Fibroblast of lung (primary cell): ENCODE measurements around the gene POLR1B. TPM values are rescaled to one million over a fixed set of nuclear protein-coding genes. Genes with fewer than 3 reads are reported as not detected.

ENCODE experiments used
- DNase-seq, 2 donors: peaks; one replicate each; pipeline versions ENCODE4 v3.0.0 to v3.0.0-alpha.2; 2010; ENCODE audit warnings: low read depth in 2 of 2
- H2AFZ ChIP-seq: 2 replicates; pipeline ENCODE4 v1.5.1; 2012; ENCODE audit warnings: low read length, control low read depth, inconsistent platforms
- H3K27ac ChIP-seq: 2 replicates; pipeline ENCODE4 v1.5.1; 2011; ENCODE audit warnings: low read length, control low read depth; ENCODE audit not compliant: insufficient read depth
- H3K27me3 ChIP-seq: 2 replicates; pipeline ENCODE4 v1.5.1; 2011; ENCODE audit warnings: mild to moderate bottlenecking, low read length; ENCODE audit not compliant: control insufficient read depth, insufficient read depth
- H3K36me3 ChIP-seq: 2 replicates; pipeline ENCODE4 v1.5.1; 2011; ENCODE audit warnings: low read length; ENCODE audit not compliant: control insufficient read depth, insufficient read depth
- H3K4me1 ChIP-seq: 2 replicates; pipeline ENCODE4 v1.5.1; 2011; ENCODE audit warnings: low read length; ENCODE audit not compliant: control insufficient read depth, insufficient read depth; ENCODE audit errors: extremely low read depth
- H3K4me2 ChIP-seq: 2 replicates; pipeline ENCODE4 v1.5.1; 2011; ENCODE audit warnings: low read length, control low read depth; ENCODE audit not compliant: insufficient read depth; ENCODE audit errors: extremely low read depth
- H3K4me3 ChIP-seq, 4 experiments: fragments of 200-600 bp in 1 of 4; sonication (generic) in 1 of 4; replicated peaks in 1 of 4; 2 replicates each; pipeline ENCODE4 v1.5.1; 2011 to 2016; ENCODE audit warnings: low read length in 4 of 4, low read depth in 3 of 4, mild to moderate bottlenecking in 3 of 4, control low read depth in 2 of 4, inconsistent platforms in 1 of 4, mixed read lengths in 1 of 4; ENCODE audit not compliant: insufficient read depth in 1 of 4; ENCODE audit errors: control extremely low read depth in 1 of 4
- H3K79me2 ChIP-seq: 2 replicates; pipeline ENCODE4 v1.5.1; 2012; ENCODE audit warnings: mild to moderate bottlenecking, low read length, inconsistent platforms; ENCODE audit not compliant: control insufficient read depth, insufficient read depth
- H3K9ac ChIP-seq: 2 replicates; pipeline ENCODE4 v1.5.1; 2011; ENCODE audit warnings: mild to moderate bottlenecking, low read length, control low read depth; ENCODE audit not compliant: insufficient read depth
- H3K9me3 ChIP-seq: 2 replicates; pipeline ENCODE4 v1.5.1; 2012; ENCODE audit warnings: low read depth, low read length; ENCODE audit not compliant: control insufficient read depth, insufficient read depth
- H4K20me1 ChIP-seq: 2 replicates; pipeline ENCODE4 v1.5.1; 2011; ENCODE audit warnings: low read length; ENCODE audit not compliant: control insufficient read depth, insufficient read depth; ENCODE audit errors: extremely low read depth
- CTCF ChIP-seq, 2 donors: IDR thresholded peaks in 1 of 2; conservative IDR thresholded peaks in 1 of 2; 1 replicate in 1 of 2; 2 replicates in 1 of 2; pipeline ENCODE4 v1.5.1; 2011 to 2012; ENCODE audit warnings: low read length in 2 of 2, control low read depth in 1 of 2, inconsistent platforms in 1 of 2, low read depth in 1 of 2, mild to moderate bottlenecking in 1 of 2
- EZH2 ChIP-seq: IDR thresholded peaks from 2 replicates; pipeline ENCODE4 v1.5.1; 2012; ENCODE audit warnings: low read length, control low read depth, mild to moderate bottlenecking; ENCODE audit errors: missing control alignments
- polyA plus RNA-seq, 2 donors: library from polyadenylated mRNA; depleted of rRNA in 1 of 2; stranded (reverse) in 1 of 2; unstranded in 1 of 2; fragments of >200 nt; gene quantifications; 2 replicates each; pipeline ENCODE4 v1.2.1, GENCODE V29; 2011 to 2012; ENCODE audit warnings: missing spikeins in 1 of 2
- total RNA-seq: library from RNA; depleted of rRNA; stranded (reverse); fragments of >200 nt; gene quantifications from 2 replicates; pipeline ENCODE4 v1.2.1, GENCODE V29; 2014

POLR1B gene
- total and polyA plus RNA-seq, 2 donors (not counting 1 experiment from before 2014, with no cell fraction given) = 12.2 to 15.5 TPM

- H3K27me3 ChIP-seq = no peaks in the 10 kb centered on the region
- H2AFZ ChIP-seq = no peak overlapping the region
- H3K4me1 ChIP-seq = no peaks in the 10 kb centered on the region
- H3K79me2 ChIP-seq = no peaks in the 10 kb centered on the region
- H3K36me3 ChIP-seq = peaks cover 3% of the 10 kb centered on the region
- TF ChIP-seq CTCF (conservative IDR thresholded peaks at IDR 0.05 in 1 of 2, IDR thresholded peaks at IDR 0.05 in 1 of 2; ENCODE audit: low read depth in 1 of 2, low read length in 2 of 2) (no peak), EZH2 (no peak)
- H3K27ac ChIP-seq = no peak overlapping the region
- no peaks in the 10 kb centered on the region for H3K9me3 ChIP-seq
- no peak overlapping the region for H3K4me3 ChIP-seq
- H3K9ac ChIP-seq = no peak overlapping the region
- DNase-seq = no peak
- H4K20me1 ChIP-seq = no peaks in the 10 kb centered on the region
- no peak overlapping the region for H3K4me2 ChIP-seq
These were observed 49.1 kb downstream of the POLR1B start for GRCh38 chr2:112591413-112591812.

GRCh38 chr2:112593736-112594135, 51.5 kb downstream of the POLR1B start:
- Histone ChIP-seq H3K27ac (no peak overlapping the region), H3K4me1 (no peaks in the 10 kb centered on the region), H2AFZ (no peak overlapping the region), H3K36me3 (no peaks in the 10 kb centered on the region), H3K4me2 (no peak overlapping the region), H4K20me1 (no peaks in the 10 kb centered on the region), H3K9ac (no peak overlapping the region), H3K4me3 (no peak overlapping the region), H3K79me2 (no peaks in the 10 kb centered on the region), H3K27me3 (no peaks in the 10 kb centered on the region), H3K9me3 (no peaks in the 10 kb centered on the region)
- no peak for DNase-seq
- TF ChIP-seq EZH2 (no peak), CTCF (conservative IDR thresholded peaks at IDR 0.05 in 1 of 2, IDR thresholded peaks at IDR 0.05 in 1 of 2; ENCODE audit: low read depth in 1 of 2, low read length in 2 of 2) (no peak)

- Histone ChIP-seq H3K4me3 (no peak overlapping the region), H3K4me1 (no peaks in the 10 kb centered on the region), H3K27me3 (no peaks in the 10 kb centered on the region), H3K4me2 (no peak overlapping the region), H3K9me3 (no peaks in the 10 kb centered on the region), H3K27ac (no peak overlapping the region), H4K20me1 (no peaks in the 10 kb centered on the region), H3K9ac (no peak overlapping the region), H2AFZ (no peak overlapping the region), H3K79me2 (no peaks in the 10 kb centered on the region), H3K36me3 (no peaks in the 10 kb centered on the region)
- no peak for DNase-seq
- TF ChIP-seq CTCF (conservative IDR thresholded peaks at IDR 0.05 in 1 of 2, IDR thresholded peaks at IDR 0.05 in 1 of 2; ENCODE audit: low read depth in 1 of 2, low read length in 2 of 2) = no peak
- no peak for TF ChIP-seq EZH2
These were observed 55.5 kb downstream of the POLR1B start for GRCh38 chr2:112597537-112598322.
